Stimulated activated CD8-positive, alpha-beta memory T cell treated with anti-CD3 and anti-CD28 coated beads, Interleukin-12 subunit alpha, Interleukin-12 subunit beta, amount 100 ng/mL, for 4 hours (primary cell): ENCODE results near the gene LKAAEAR1.

Experiments used
- DNase-seq: peaks from one replicate; pipeline ENCODE4 v3.0.0-alpha.2; 2020; ENCODE audit warnings: low read depth

LKAAEAR1 gene

GRCh38 chr20:64036346-64037198 is 47.6 kb downstream of the LKAAEAR1 start:
- no peak for DNase-seq

GRCh38 chr20:64035933-64036345 is 48.3 kb downstream of the LKAAEAR1 start, which contains the start of gene C20orf204:
Gene C20orf204, plus strand, starts transcription at chr20:64036182. Its CDS starts 142 bp downstream, at chr20:64036324.
- no peak for DNase-seq

GRCh38 chr20:64035066-64035932 is 48.9 kb downstream of the LKAAEAR1 start:
- no peak for DNase-seq

- DNase-seq, result no peak
Observed at GRCh38 chr20:64033981-64034493, 50.2 kb downstream of the LKAAEAR1 start.
